Endothelial cell of umbilical vein (primary cell): Measurements from ENCODE around the gene NPLOC4. TPM values are rescaled to one million over a fixed set of nuclear protein-coding genes. Genes with fewer than 3 reads are reported as not detected.

ENCODE experiments used
- BruUV-seq: library from RNA; stranded (reverse); fragments of 400-500 nt; replicated peaks from 2 replicates; lab custom pipeline; 2021; lab: Mats Ljungman, UMichigan
- CTCF ChIA-PET: fragments of 300-600, 350-600 bp; sonication (Branson Sonifier 250); formaldehyde crosslinking; loops from one replicate; lab custom pipeline; 2021; ENCODE audit warnings: antibody characterized with exemption, inconsistent platforms; lab: Charles Lee
- POLR2A ChIA-PET: fragments of 300-600, 350-600 bp; sonication (Branson Sonifier 250); formaldehyde crosslinking; loops from one replicate; lab custom pipeline; 2021; ENCODE audit warnings: antibody characterized with exemption, inconsistent platforms; lab: Charles Lee
- DNase-seq: peaks from one replicate; pipeline ENCODE4 v3.0.0-alpha.2; 2011; ENCODE audit warnings: low read depth, low spot score
- FAIRE-seq: peaks from 2 replicates; lab custom pipeline; 2011; peaks lifted over from hg19 to GRCh38; lab: Jason Lieb, UNC
- H2AFZ ChIP-seq: 2 replicates; pipeline ENCODE4 v1.6.0; 2012; ENCODE audit warnings: low read depth, low read length, control low read depth, inconsistent platforms
- H3K27ac ChIP-seq: 2 replicates; pipeline ENCODE4 v1.5.1; 2011; ENCODE audit warnings: low read depth, mild to moderate bottlenecking, control low read depth, low read length, moderate library complexity; ENCODE audit not compliant: insufficient read depth
- H3K27me3 ChIP-seq, 2 experiments: 2 replicates each; pipeline versions ENCODE4 v1.6.0 to v1.6.1; 2011; ENCODE audit warnings: low read length in 2 of 2, mixed read lengths in 1 of 2; ENCODE audit not compliant: control insufficient read depth in 2 of 2, insufficient read depth in 2 of 2
- H3K36me3 ChIP-seq, 2 experiments: 2 replicates in 1 of 2; 3 replicates in 1 of 2; pipeline ENCODE4 v1.5.1; 2011; ENCODE audit warnings: low read length in 2 of 2, mild to moderate bottlenecking in 1 of 2, moderate library complexity in 1 of 2; ENCODE audit not compliant: control insufficient read depth in 2 of 2, insufficient read depth in 2 of 2; ENCODE audit errors: extremely low read depth in 1 of 2
- H3K4me1 ChIP-seq: 3 replicates; pipeline ENCODE4 v1.5.1; 2011; ENCODE audit warnings: mild to moderate bottlenecking, low read length; ENCODE audit not compliant: control insufficient read depth, insufficient read depth; ENCODE audit errors: extremely low read depth
- H3K4me2 ChIP-seq: 2 replicates; pipeline ENCODE4 v1.6.1; 2011; ENCODE audit warnings: low read length, control low read depth, mixed read lengths; ENCODE audit not compliant: insufficient read depth
- H3K4me3 ChIP-seq, 3 experiments: fragments of 200-600 bp in 1 of 3; sonication (generic), shearing (Covaris generic) in 1 of 3; replicated peaks in 1 of 3; 2 replicates each; pipeline ENCODE4 v1.5.1; 2011 to 2016; ENCODE audit warnings: control low read depth in 3 of 3, low read length in 3 of 3, mild to moderate bottlenecking in 2 of 3, inconsistent platforms in 1 of 3, low read depth in 1 of 3, moderate library complexity in 1 of 3; ENCODE audit not compliant: insufficient read depth in 1 of 3
- H3K79me2 ChIP-seq: 2 replicates; pipeline ENCODE4 v1.6.0; 2012; ENCODE audit warnings: low read length, inconsistent platforms; ENCODE audit not compliant: control insufficient read depth, insufficient read depth
- H3K9ac ChIP-seq: replicated peaks from 2 replicates; pipeline ENCODE3; 2011; ENCODE audit warnings: low read length, control low read depth; ENCODE audit not compliant: insufficient read depth; ENCODE audit errors: extremely low read depth
- H3K9me1 ChIP-seq: replicated peaks from 3 replicates; pipeline ENCODE4 v1.6.0; 2011; ENCODE audit warnings: mild to moderate bottlenecking, low read length; ENCODE audit not compliant: control insufficient read depth, insufficient read depth; ENCODE audit errors: extremely low read depth
- H3K9me3 ChIP-seq: replicated peaks from 2 replicates; pipeline ENCODE4 v1.5.1; 2012; ENCODE audit warnings: low read length, inconsistent platforms; ENCODE audit not compliant: control insufficient read depth, insufficient read depth
- H4K20me1 ChIP-seq: replicated peaks from 2 replicates; pipeline ENCODE3; 2011; ENCODE audit warnings: mild to moderate bottlenecking, low read length; ENCODE audit not compliant: control insufficient read depth, insufficient read depth; ENCODE audit errors: extremely low read depth
- CTCF ChIP-seq, 2 donors: IDR thresholded peaks; 1 replicate in 1 of 2; 2 replicates in 1 of 2; pipeline ENCODE4 v1.5.1; 2011; ENCODE audit warnings: low read length in 2 of 2, mild to moderate bottlenecking in 2 of 2, moderate library complexity in 2 of 2, control low read depth in 1 of 2, inconsistent platforms in 1 of 2, low read depth in 1 of 2; ENCODE audit not compliant: insufficient read depth in 1 of 2; ENCODE audit errors: extremely low read depth in 1 of 2
- EZH2 ChIP-seq: IDR thresholded peaks from 2 replicates; pipeline ENCODE4 v1.6.1; 2012; ENCODE audit warnings: borderline replicate concordance, low read depth, mild to moderate bottlenecking, moderate library complexity, low read length, inconsistent platforms; ENCODE audit not compliant: severe bottlenecking
- GATA2 ChIP-seq: IDR thresholded peaks from 2 replicates; pipeline ENCODE4 v1.7.0; 2011; ENCODE audit warnings: low read depth, mild to moderate bottlenecking, moderate library complexity, mixed read lengths, low read length; ENCODE audit not compliant: insufficient read length, insufficient read depth
- JUN ChIP-seq: IDR thresholded peaks from 2 replicates; pipeline ENCODE4 v1.6.1; 2011; ENCODE audit warnings: borderline replicate concordance, low read depth; ENCODE audit not compliant: insufficient read length, insufficient read depth
- MAX ChIP-seq: IDR thresholded peaks from 2 replicates; pipeline ENCODE4 v1.6.1; 2011; ENCODE audit not compliant: insufficient read depth, insufficient read length
- MYC ChIP-seq: IDR thresholded peaks from one replicate; pipeline ENCODE4 v1.6.1; 2011; ENCODE audit warnings: mild to moderate bottlenecking, low read depth, low read length
- POLR2A ChIP-seq: IDR thresholded peaks from 2 replicates; pipeline ENCODE4 v1.6.1; 2012; ENCODE audit warnings: low read depth, mild to moderate bottlenecking, control low read depth, low read length
- POLR2AphosphoS5 ChIP-seq: IDR thresholded peaks from 2 replicates; pipeline ENCODE4 v1.6.1; 2012; ENCODE audit warnings: low read depth, mild to moderate bottlenecking, control low read depth, low read length, moderate library complexity; ENCODE audit not compliant: insufficient read depth
- dilution Hi-C: fragments of 300-500 bp; cut with MboI; formaldehyde crosslinking; loops from one replicate; pipeline ENCODE4 v1.15.0; 2019; ENCODE audit warnings: low sequenced_read_pairs; ENCODE audit not compliant: extremely low pct_ligation_motif_present
- intact Hi-C: fragments of 100-400 bp; cut with micrococcal nuclease; formaldehyde crosslinking; loops from one replicate; pipeline ENCODE4 v1.10.0; 2022
- polyA plus RNA-seq, 4 experiments: library from polyadenylated mRNA; depleted of rRNA in 3 of 4; stranded (reverse) in 3 of 4; unstranded in 1 of 4; fragments of >200 nt; gene quantifications; 2 replicates each; pipeline versions ENCODE4 v1.2.1 to v1.2.3, GENCODE V29; 2011 to 2012; ENCODE audit warnings: missing spikeins in 1 of 4
- total RNA-seq: library from RNA; stranded (reverse); gene quantifications from 2 replicates; pipeline ENCODE4 v1.2.3, GENCODE V29; 2021

The NPLOC4 gene
- total and polyA plus RNA-seq, 2 donors (not counting 3 experiments of a cell fraction or from before 2014, with no cell fraction given) = 150 to 175 TPM

- H3K9ac ChIP-seq = peak overlapping the region; percentile 64
- H3K79me2 ChIP-seq = peaks cover 33% of the 10 kb centered on the region
- peak overlapping the region; percentile 70 for H2AFZ ChIP-seq
- no peaks in the 10 kb centered on the region for H4K20me1 ChIP-seq
- CTCF ChIA-PET = interaction anchor here (0.9 to 2.6 kb wide), 10 partner anchors 8 to 297 kb away, joined by 3 to 16 read pairs (median 4); no protein-coding TSS in a partner anchor
- peak overlapping the region; percentile 61 for H3K4me2 ChIP-seq
- no peaks in the 10 kb centered on the region for H3K9me1 ChIP-seq
- H3K9me3 ChIP-seq = no peaks in the 10 kb centered on the region
- peak overlapping the region; percentile 61 to 93 (median 72) for H3K4me3 ChIP-seq
- no peak for FAIRE-seq
- intact Hi-C loops (loop anchor here (2.0 kb wide), 1 partner anchor 25 kb away; no protein-coding TSS in a partner anchor), dilution Hi-C loops (no loop called here)
- peak overlapping the region; percentile 79 for H3K27ac ChIP-seq
- H3K27me3 ChIP-seq = no peaks in the 10 kb centered on the region
- POLR2A ChIA-PET = interaction anchor here (0.8 to 1.0 kb wide), 3 partner anchors 10 to 15 kb away, joined by 4 to 6 read pairs (median 6); no protein-coding TSS in a partner anchor
- H3K36me3 ChIP-seq = peaks cover 4 to 34% of the 10 kb centered on the region in 2 experiments
- peak; percentile 69 for DNase-seq
- peaks cover 33% of the 10 kb centered on the region for H3K4me1 ChIP-seq
- no TSS peak for BruUV-seq
- TF ChIP-seq POLR2AphosphoS5 (no peak), MYC (no peak), JUN (no peak), MAX (no peak), CTCF (IDR thresholded peaks at IDR 0.05; ENCODE audit: extremely low read depth in 1 of 2, insufficient read depth in 1 of 2, low read depth in 1 of 2, low read length in 2 of 2) (no peak), EZH2 (no peak), POLR2A (peak; percentile 28), GATA2 (no peak)
Observed at GRCh38 chr17:81551458-81552243, 85.3 kb downstream of the NPLOC4 start.
